ENCODE measurements around the gene USP25.

The USP25 gene

GRCh38 chr21:15904389-15904788, 174.6 kb downstream of the USP25 start:
- no peak for TF ChIP-seq CTCF (IDR thresholded peaks at IDR 0.05)

- no peak for TF ChIP-seq CTCF (IDR thresholded peaks at IDR 0.05)
Measured at GRCh38 chr21:15908187-15908586, 178.4 kb downstream of the USP25 start.

- no peak for TF ChIP-seq CTCF (IDR thresholded peaks at IDR 0.05)
Measured at GRCh38 chr21:15928196-15928595, 198.4 kb downstream of the USP25 start.

GRCh38 chr21:15928686-15929425, 199.1 kb downstream of the USP25 start:
- no peak for TF ChIP-seq CTCF (IDR thresholded peaks at IDR 0.05)

GRCh38 chr21:15929536-15929935, 199.8 kb downstream of the USP25 start:
- peak; percentile 23; the same call in 1 of the 2 replicates for TF ChIP-seq CTCF (IDR thresholded peaks at IDR 0.05)
